GM19239 (cell line): ENCODE measurements around the gene FCN1.

Source experiments
- DNase-seq: peaks from one replicate; pipeline ENCODE4 v3.0.0; 2011; ENCODE audit warnings: low spot score; ENCODE audit not compliant: insufficient read length
- FAIRE-seq: peaks from 2 replicates; lab custom pipeline; 2011; peaks lifted over from hg19 to GRCh38; lab: Jason Lieb, UNC

Gene FCN1

DNA sequence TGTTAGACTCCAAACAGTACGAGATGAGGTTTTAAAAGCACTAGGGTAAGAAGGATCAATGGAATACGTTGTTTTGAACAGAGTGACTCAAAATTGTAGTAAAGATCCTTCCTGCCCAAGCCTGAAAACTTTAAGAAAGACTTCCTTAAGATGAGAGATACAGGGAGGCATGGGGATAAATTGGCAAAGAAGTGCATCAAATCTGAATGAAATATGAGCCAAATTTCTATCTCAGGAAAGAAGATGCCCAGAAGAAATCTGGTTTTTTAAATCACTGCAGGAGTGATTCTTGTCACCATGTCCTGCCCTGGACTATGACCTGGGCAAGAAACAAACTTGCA is 22.2 kb downstream of the FCN1 start:
- DNase-seq: no peak
- no peak for FAIRE-seq

DNA sequence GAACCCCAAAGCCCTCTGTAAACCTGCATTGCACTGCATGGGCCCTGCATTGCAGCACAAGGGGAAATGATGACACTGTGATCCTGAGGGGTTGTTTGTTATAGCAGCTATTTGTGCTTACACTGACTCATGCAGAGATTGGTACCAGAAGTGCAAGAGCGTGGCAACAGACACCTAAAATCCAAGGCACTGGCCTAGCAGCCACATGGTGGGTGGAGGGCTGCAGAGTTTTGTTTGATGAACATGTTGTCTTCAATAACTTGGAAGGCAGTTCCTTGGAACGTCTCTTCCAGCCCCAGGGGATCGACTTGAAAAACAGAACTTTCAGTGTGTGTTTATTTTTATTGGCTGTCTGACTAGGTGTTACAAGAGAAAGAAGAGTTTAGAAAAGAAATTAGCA is 22.6 kb downstream of the FCN1 start:
- FAIRE-seq: no peak

DNA sequence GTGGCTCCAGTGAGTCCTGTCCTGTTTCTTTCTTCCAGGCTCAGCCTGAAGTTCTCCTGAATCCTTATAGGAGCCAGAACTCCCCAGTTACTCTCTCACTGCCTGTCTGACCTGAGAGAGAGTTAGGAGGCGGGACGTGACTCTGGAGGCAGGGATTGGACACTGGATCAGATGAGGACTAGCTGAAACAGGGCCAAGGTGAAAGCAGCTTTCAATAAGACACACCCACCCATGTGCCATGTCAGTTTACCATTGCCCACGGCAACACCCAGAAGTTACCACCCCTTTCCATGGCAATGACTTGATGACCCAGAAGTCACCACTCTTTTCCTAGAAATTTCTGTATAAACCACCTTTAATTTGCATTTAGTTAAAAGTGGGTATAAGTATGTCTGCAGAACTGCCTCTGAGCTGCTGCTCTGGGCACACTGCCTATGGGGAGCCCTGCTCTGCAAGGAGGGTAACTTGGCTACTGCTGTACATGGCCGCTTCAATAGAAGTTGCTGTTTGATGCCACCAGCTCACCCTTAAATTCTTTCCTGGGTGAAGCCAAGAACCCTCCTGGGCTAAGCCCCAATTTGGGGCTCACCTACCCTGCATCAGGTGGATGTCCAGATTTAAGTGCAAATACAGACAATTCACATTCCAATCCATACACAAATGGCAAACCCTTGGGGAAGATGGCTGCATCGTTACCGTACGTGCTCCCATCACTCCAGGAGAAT is 23.4 kb downstream of the FCN1 start:
- FAIRE-seq (no peak), DNase-seq (no peak)

More for the DNA sequence above, 22.6 kb downstream of the FCN1 start:
- DNase-seq: no peak

DNA sequence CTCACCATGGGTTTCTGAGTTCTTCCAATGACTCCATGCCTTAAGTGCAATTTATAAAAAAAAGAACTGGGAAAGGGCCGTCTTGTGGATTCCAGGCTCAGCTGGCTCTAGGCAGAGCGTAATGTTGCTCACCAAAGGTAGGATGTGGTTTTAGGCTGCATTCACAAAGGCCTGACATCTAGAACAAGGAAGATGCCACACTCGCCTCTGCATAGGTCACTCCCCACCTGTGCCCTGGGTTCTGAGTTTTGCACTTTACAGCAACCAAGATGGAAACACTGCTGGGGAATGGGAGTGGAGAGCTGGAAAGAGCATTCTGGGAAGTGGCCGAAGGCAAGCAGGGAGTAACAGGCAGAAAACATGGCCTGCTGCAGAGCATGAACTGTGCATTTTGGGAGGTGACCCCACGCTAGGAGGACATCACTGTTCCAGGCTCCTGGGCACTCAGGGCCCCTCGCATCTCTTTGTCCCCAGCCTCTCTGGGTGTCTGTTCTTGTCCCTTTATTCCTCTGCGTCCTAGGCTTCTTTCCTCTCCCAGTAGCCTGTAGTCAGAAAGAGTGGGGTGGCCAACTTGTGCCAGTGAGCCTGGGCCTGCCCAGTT is 24.8 kb downstream of the FCN1 start:
- FAIRE-seq: no peak
- no peak for DNase-seq

DNA sequence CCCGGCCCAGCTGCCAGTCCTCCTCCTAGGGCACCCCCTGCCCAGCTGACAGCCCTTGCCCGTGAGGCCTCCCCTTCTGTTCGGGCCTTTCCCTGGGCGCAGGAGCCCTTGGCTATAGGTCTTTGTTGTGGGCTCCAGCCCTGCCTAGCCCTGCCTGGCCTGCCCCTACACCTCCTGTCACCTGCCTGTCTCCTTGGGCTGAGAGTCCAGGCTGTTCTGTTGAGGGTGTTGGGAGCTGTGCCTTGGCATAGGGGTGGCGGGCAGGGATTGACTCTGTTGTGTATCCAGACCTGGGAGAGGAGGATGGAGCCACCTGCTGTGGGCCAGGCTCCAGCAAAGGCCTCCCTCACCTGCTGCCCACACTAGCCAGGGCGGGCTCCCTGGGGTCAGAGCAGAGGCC is 25.5 kb downstream of the FCN1 start:
- no peak for DNase-seq
- no peak for FAIRE-seq

DNA sequence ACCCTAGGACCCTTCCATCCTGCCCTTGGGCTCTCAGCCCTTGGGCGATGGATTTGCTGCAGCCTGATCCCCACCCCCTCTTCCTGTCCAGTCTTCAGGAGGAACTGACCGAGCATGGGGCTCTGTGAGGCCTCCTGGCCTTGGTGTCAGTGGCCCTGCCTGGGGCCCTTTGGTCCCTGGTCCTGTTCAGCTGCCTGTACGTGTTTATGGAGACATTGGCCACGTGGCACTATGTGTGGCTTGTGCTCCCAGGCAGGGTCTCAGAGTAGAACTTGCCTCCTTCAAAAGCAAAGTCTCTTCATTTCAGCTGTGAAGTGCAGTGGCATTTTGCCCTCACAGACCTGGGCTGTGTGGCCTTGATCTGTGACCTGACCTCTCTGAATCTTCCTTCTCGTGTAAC is 26.0 kb downstream of the FCN1 start:
- no peak for DNase-seq
- no peak for FAIRE-seq

DNA sequence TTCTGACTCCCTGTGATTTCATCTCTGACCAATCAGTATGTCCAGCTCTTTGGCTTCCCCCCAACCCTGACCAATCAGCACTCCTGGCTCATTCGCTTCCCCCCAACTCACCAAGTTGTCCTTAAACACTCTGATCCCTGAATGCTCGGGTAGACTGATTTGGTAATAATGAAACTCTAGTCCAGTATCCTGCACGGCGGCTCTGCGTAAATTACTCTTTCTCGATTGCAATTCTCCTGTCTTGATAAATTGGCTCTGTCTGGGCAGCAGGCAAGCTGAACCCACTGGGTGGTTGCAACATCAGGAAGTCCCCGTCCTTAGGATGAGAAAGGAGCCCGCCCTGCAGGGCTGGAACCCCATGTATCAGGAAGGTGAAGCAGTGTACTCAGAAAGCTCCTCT is 26.7 kb downstream of the FCN1 start:
- FAIRE-seq (no peak), DNase-seq (no peak)

DNA sequence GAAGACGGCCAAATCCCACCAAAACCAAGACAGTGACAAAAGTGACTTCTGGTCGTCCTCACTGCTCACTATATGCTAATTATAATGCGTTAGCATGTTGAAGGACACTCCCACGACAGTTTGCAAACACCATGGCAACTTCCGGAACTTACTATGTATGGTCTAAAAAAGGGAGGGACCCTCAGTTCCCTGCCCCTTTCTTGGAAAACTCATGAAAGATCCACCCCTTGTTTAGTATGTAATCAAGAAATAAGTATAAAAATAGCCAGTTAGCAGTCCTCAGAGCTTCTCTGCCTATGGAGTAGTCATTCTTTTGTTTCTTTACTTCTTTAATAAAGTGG is 27.6 kb downstream of the FCN1 start:
- DNase-seq (no peak), FAIRE-seq (no peak)

DNA sequence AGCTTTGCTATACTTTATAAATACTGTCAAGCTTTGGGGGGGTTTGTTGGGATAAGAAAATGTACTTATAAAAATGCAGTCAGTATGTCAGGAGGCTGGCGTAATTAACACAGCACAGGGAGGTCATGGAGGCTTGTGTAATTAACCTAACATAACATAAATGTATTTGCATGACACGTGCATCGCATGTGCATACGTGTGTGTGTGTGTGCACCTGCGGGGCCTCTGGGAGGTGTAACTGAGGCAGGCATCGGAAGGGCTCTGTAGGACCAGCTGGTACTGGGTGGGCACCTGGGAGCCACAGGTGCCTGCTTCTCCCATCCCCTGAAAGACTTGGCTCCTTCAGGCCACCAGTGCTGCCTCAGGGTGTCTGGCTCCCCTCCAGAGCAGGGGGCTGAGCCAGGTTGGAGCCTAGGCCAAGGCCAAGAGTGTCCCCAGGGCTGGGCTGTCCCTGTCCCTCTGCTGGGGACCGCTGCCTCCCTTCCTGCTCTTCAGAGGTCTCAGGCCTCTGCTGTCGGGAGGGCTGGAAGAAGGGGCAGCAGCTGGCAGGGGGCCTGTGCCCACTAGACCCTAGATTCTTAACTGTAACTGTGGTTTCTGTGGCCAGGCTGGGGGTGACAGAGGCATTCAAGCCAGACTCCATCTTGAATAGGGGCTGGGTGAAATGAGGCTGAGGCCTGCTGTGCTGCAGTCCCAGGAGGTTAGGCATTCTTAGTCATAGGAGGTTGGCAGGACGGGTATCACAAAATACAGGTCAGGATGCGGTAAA is 28.1 kb downstream of the FCN1 start:
- no peak for FAIRE-seq
- no peak for DNase-seq

DNA sequence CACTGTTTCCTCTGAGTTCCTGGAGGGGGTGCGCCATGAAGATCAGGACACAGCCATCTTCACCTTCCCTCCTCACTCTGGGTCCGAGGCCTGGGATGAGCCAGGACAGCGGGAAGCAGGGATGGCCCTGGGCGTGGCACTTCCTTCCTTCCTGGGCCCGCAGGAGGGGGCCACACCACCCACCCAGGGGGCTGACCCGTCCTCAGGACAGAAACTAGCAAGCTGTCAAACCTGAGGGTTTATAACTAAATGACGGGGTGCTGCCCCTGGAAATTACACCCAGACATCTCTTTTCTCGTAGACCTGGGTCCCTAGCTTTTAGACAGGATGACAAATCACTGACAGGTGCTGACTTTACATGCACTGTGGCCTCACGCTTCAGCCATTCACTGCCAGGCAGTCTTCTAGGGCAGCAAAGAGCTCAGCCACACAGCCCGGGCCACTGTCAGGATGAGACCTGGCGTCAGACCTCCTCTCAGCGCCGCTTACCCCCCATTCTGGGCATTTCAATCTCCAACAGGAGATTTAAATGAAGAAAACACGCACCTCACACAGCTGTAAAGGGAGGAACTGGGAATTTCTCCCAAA is 29.0 kb downstream of the FCN1 start:
- FAIRE-seq (no peak), DNase-seq (no peak)

DNA sequence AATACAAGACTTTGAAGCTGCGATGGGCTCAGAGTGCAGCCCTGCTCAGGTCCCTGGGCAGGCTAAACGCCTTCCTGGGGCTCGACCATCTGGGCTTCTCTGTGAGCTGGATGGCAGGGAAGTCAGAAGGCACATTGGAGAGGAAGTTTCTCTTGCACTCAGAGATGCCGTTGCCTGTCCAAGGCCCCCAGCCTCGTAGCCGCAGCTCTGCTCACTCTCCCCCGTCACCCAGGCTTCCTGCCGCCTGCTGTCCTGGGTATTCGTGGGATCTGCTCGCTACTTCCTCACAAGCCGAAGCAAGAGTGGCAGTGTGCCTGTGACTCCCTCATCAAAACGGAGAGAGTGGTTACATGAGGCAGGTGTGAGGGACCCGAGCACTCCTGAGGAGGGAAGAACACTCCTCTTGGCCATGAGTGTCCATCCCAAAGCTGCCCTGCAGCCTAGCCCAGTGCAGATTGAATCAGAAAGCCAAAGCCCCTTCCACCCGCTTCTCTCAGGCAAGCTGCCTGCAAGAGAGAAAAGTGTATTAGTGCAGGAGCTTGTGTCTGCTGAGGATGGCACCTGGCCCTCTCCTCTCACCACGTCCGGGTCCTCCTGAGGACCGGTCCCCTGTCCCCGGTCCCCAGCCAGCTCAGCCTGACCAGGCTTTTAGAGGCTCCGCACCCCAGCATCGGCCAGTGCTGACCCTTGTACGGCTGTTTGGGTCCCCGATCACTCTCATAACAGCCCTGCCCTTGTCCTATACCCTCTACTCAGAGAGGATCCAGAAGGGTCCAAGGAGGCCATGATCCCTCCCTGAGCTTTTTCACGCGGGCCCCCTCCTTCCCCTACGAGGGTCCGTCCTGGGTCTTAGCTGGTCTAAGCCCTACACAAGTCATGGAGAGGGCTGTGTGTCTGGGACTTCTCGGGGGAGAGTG is 29.8 kb downstream of the FCN1 start:
- DNase-seq (no peak), FAIRE-seq (no peak)

DNA sequence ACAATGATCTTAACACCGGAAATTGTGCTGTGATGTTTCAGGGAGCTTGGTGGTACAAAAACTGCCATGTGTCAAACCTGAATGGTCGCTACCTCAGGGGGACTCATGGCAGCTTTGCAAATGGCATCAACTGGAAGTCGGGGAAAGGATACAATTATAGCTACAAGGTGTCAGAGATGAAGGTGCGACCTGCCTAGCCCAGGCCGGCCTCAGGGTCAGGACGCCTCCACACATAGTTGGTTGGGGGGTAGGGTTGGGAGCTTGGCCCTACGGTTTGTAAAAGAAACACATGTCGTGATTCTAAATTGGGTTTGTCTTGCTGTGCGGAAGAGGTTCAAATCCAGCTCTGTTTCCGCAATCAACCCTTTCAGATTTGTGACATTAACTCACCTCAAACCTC is 30.5 kb downstream of the FCN1 start:
- FAIRE-seq (no peak), DNase-seq (no peak)

DNA sequence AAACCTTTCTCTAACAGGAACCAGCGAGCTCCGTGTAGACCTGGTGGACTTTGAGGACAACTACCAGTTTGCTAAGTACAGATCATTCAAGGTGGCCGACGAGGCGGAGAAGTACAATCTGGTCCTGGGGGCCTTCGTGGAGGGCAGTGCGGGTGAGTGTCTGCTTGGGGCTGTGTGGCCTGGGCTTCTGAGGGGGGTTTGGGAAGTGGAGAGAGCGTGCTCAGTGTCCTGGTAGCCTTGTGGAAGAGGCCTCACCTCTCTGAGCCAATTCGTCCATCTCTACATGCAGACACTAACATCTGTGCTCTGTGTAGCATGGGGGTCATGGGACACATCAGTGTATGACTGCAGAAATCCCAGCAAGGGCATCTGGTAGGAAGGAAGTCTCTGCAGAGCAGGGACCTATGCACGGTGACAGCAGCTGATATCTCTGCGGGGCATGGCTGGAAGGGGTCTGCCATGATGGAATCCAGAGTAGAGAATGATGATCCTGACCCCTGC is 31.2 kb downstream of the FCN1 start:
- DNase-seq: no peak
- FAIRE-seq: no peak

DNA sequence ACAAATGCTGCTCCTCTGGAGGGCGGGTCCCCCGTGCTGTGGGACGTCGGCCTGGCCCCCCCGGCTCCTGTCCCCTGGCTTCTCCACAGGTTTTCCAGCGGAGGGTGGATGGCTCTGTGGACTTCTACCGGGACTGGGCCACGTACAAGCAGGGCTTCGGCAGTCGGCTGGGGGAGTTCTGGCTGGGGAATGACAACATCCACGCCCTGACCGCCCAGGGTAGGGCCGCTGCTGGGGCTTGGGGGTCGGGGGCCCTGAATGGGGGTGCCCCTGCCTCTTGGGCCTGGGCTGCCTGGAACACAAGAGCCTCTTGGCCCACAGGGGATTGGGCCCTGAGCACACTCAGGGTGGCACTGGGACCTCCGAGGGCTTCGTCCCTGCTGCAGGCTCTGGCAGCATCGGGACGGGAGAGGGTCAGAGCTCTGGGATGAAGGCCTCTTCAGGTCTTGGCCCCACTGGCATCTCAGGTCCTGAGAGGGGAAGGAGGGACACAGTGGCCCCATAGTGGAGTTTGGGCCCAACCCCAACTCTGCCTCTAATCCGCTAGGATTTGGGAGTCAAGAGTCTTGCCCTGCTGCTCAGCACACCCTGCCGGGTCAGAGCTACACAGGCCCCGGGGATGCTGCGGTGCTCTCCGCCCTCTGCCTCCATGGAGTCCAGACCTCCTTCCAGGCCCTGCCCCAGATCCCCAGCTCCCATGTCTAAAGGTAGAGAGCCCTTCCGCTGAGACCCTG is 31.9 kb downstream of the FCN1 start:
- DNase-seq (no peak), FAIRE-seq (no peak)

DNA sequence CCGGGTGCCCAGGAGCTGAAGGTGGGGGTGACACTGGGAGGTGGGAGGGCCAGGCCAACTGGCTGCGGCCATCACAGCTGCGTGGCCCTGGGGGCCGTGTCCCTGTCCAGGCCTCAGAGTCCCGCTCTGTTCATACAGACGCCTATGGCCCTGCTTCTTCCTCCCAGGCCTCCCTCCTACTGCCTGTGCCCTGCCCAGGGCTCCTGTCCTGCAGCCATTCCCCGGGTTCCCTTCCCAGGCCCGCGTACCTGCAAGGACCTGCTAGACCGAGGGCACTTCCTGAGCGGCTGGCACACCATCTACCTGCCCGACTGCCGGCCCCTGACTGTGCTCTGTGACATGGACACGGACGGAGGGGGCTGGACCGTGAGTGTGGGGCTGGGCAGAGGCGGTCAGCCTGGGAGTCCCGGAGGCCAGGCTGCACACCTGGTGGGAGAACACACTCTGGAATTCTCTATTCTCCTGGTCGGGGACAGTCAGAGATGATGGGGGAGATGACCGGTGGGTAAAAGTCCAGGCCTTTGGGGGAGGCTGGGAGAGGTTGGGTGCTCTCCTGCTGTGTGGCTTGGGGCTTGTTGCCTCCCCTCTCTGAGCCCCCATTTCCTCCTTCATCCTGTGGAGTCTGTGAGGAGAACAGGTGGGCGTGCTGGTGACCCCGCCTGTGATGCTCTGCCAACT is 32.6 kb downstream of the FCN1 start:
- no peak for FAIRE-seq

DNA sequence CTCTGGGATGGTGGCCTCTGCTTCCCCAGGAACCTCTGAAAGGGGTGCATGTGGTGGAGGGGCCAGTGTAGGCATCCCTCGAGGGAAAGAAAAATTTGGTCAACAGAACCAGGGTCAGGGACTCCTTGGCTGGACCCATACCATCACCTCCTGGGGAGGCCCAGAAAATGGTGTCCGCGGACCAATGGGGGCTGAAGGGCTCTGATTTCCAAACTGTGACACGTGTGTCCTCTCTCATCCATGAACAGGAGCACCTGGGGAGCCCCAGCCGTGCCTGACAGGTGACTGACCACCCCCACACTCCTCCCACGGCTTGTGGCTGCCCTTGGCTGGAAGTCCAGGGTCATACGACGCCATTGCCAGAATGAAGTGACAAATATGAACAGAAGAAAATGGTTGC is 33.2 kb downstream of the FCN1 start:
- DNase-seq (no peak), FAIRE-seq (no peak)

More for the DNA sequence above, 32.6 kb downstream of the FCN1 start:
- no peak for DNase-seq

DNA sequence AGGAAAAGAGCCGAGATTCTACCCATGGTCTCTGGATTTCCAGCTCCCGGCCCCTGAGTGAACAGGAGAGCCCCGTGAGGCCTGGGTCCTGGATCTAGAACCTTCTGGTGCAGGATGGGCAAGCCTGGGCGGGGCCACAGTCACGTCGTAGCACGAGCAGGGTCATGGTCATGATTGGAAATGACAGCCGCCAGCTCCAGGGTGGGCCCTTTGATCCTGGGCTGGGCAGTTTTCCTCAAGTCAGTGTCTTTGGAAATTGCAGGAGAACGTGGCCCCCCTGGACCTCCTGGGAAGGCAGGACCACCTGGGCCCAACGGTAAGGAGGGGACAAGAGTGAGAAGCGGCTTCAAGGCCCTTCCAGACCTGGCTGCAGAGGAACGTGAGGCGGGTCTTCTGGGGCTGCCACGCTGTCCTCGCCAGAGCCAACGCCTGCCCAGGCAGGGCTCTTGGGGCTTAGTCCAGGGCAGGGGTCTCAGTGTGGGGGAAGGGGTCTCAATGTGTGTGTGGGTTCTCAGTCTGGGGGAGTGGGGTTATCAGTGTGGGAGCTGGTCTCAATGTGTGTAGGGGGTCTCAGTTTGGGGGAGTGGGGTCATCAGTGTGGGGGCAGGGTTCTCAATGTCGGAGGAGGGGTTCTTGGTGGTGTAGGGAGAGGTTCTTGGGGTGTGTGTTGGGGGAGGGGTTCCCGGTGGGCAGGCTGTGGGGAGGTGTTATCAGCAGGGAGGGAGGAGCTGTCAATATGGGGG is 34.5 kb downstream of the FCN1 start:
- FAIRE-seq (no peak), DNase-seq (no peak)

DNA sequence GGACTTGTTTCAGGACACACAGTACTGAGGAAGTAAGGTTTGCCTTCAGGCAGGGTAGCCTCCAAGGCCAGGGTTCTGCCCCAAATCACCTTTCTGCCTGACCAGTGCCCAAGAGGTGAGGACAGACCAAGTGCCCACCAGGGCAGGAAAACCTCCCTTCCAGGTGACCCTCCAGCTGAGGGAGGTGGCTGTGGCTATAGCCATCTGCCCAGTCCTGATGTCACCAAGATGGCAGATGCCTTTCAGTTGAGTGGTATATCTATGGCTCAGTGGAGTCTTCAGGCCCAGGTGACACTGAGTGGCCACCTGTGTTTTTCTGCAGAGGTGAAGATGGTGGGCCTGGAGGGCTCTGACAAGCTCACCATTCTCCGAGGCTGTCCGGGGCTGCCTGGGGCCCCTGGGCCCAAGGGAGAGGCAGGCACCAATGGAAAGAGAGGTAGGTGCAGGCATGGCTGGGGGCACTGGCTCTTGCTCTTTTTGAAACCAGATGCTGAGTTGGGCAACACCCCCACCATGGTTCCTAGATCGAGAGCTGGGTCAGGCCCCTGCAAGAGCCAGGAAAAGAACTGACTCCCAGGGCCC is 35.4 kb downstream of the FCN1 start:
- FAIRE-seq: no peak
- no peak for DNase-seq
